ENCODE results near the gene CENPU.
"Not testable (repeated sequence)": the region's sequence is repeated elsewhere in the genome, so short reads cannot be mapped to it uniquely, and the experiment has no call there.

DNA sequence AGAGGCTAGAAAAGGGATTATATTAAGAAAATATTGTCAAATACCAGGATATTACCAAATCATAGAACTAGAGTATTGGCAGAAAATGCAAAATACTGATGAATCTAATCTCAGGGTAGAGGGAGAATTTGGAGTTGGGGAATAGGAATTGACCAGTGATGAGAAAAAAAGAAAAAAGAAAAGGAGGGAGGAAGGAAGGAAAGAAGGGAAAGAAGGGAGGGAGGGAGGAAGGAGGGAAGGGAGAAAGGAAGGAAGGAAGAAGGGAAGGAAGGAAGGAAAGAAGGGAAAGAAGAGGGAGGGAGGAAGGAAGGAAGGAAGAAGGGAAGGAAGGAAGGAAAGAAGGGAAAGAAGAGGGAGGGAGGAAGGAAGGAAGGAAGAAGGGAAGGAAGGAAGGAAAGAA, 81.2 kb downstream of the CENPU start:
- TF ChIP-seq, protein P1, sequence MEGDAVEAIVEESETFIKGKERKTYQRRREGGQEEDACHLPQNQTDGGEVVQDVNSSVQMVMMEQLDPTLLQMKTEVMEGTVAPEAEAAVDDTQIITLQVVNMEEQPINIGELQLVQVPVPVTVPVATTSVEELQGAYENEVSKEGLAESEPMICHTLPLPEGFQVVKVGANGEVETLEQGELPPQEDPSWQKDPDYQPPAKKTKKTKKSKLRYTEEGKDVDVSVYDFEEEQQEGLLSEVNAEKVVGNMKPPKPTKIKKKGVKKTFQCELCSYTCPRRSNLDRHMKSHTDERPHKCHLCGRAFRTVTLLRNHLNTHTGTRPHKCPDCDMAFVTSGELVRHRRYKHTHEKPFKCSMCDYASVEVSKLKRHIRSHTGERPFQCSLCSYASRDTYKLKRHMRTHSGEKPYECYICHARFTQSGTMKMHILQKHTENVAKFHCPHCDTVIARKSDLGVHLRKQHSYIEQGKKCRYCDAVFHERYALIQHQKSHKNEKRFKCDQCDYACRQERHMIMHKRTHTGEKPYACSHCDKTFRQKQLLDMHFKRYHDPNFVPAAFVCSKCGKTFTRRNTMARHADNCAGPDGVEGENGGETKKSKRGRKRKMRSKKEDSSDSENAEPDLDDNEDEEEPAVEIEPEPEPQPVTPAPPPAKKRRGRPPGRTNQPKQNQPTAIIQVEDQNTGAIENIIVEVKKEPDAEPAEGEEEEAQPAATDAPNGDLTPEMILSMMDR (IDR thresholded peaks at IDR 0.05): not testable (repeated sequence)
- TF ChIP-seq ZFX (IDR thresholded peaks at IDR 0.05; ENCODE audit: borderline replicate concordance): not testable (repeated sequence)
